ENCODE results near the gene RHEX. TPM values are rescaled to one million over a fixed set of nuclear protein-coding genes. Genes with fewer than 3 reads are reported as not detected.
A peak's percentile ranks its signal among the peaks of the same experiment; 100 is the strongest.

Gene RHEX
- total and polyA plus RNA-seq, 4 donors = 0.57 to 7.4 (median 1.2) TPM

- WGBS, 2 donors = 61 to 69% methylated on average over 9 of the region's 9 CpGs
- no peak for TF ChIP-seq CTCF (IDR thresholded peaks at IDR 0.05; ENCODE audit: control extremely low read depth, extremely low read depth)
- H3K9ac ChIP-seq (ENCODE audit: insufficient read depth in 1 of 2, low read length in 2 of 2) = no peak overlapping the region
- no peaks in the 10 kb centered on the region for H3K36me3 ChIP-seq (ENCODE audit: control insufficient read depth in 4 of 4, insufficient read depth in 4 of 4, low read length in 4 of 4)
- H3K4me1 ChIP-seq (ENCODE audit: control insufficient read depth in 5 of 5, insufficient read depth in 5 of 5, low read length in 5 of 5) = peaks cover 0 to 8% (median 6%) of the 10 kb centered on the region in 5 donors
- ATAC-seq (ENCODE audit: insufficient read depth, low FRiP score) (no peak), DNase-seq (peak in 2 of 3 donors; percentile 23 to 43)
- no peaks in the 10 kb centered on the region for H3K9me3 ChIP-seq (ENCODE audit: control insufficient read depth in 4 of 4, insufficient read depth in 3 of 4, low read length in 3 of 4)
- no peak overlapping the region for H3K27ac ChIP-seq (ENCODE audit: low read depth in 1 of 2, low read length in 1 of 2)
- H3K4me3 ChIP-seq = no peak overlapping the region
- H3K27me3 ChIP-seq (ENCODE audit: control insufficient read depth in 3 of 3, insufficient read depth in 3 of 3, low read length in 2 of 3) = peaks cover 0 to 9% (median 2%) of the 10 kb centered on the region in 3 donors
Measured at GRCh38 chr1:206112600-206113301, 59.8 kb downstream of the RHEX start.

GRCh38 chr1:206114692-206115640, 62.0 kb downstream of the RHEX start:
- TF ChIP-seq CTCF (IDR thresholded peaks at IDR 0.05; ENCODE audit: control extremely low read depth, extremely low read depth) = no peak
- peaks cover 0 to 9% (median 6%) of the 10 kb centered on the region in 5 donors for H3K4me1 ChIP-seq (ENCODE audit: control insufficient read depth in 5 of 5, insufficient read depth in 5 of 5, low read length in 5 of 5)
- no peaks in the 10 kb centered on the region for H3K36me3 ChIP-seq (ENCODE audit: control insufficient read depth in 4 of 4, insufficient read depth in 4 of 4, low read length in 4 of 4)
- no peak overlapping the region for H3K9ac ChIP-seq (ENCODE audit: insufficient read depth in 1 of 2, low read length in 2 of 2)
- peaks cover 0 to 16% (median 11%) of the 10 kb centered on the region in 3 donors for H3K27me3 ChIP-seq (ENCODE audit: control insufficient read depth in 3 of 3, insufficient read depth in 3 of 3, low read length in 2 of 3)
- H3K27ac ChIP-seq (ENCODE audit: low read depth in 1 of 2, low read length in 1 of 2) = no peak overlapping the region
- no peaks in the 10 kb centered on the region for H3K9me3 ChIP-seq (ENCODE audit: control insufficient read depth in 4 of 4, insufficient read depth in 3 of 4, low read length in 3 of 4)
- 41 to 83% methylated on average over 6 of the region's 6 CpGs for WGBS, 2 donors
- peak in 1 of 3 donors; percentile 25 for DNase-seq
- no peak for ATAC-seq (ENCODE audit: insufficient read depth, low FRiP score)
- no peak overlapping the region for H3K4me3 ChIP-seq

GRCh38 chr1:206115791-206116190, 62.8 kb downstream of the RHEX start:
- Histone ChIP-seq H3K27me3 (ENCODE audit: control insufficient read depth in 3 of 3, insufficient read depth in 3 of 3, low read length in 2 of 3) (peaks cover 0 to 16% (median 11%) of the 10 kb centered on the region in 3 donors), H3K4me1 (ENCODE audit: control insufficient read depth in 5 of 5, insufficient read depth in 5 of 5, low read length in 5 of 5) (peaks cover 0 to 9% (median 6%) of the 10 kb centered on the region in 5 donors), H3K27ac (ENCODE audit: low read depth in 1 of 2, low read length in 1 of 2) (no peak overlapping the region), H3K9ac (ENCODE audit: insufficient read depth in 1 of 2, low read length in 2 of 2) (no peak overlapping the region), H3K4me3 (no peak overlapping the region), H3K36me3 (ENCODE audit: control insufficient read depth in 4 of 4, insufficient read depth in 4 of 4, low read length in 4 of 4) (no peaks in the 10 kb centered on the region), H3K9me3 (ENCODE audit: control insufficient read depth in 4 of 4, insufficient read depth in 3 of 4, low read length in 3 of 4) (no peaks in the 10 kb centered on the region)
- WGBS, 2 donors = 95 to 98% methylated on average over 8 of the region's 8 CpGs
- ATAC-seq (ENCODE audit: insufficient read depth, low FRiP score) = no peak
- DNase-seq = no peak
- TF ChIP-seq CTCF (IDR thresholded peaks at IDR 0.05; ENCODE audit: control extremely low read depth, extremely low read depth) = no peak

All from lung (tissue), 12 donors.